ENCODE data around the gene OLA1. TPM values are rescaled to one million over a fixed set of nuclear protein-coding genes. Genes with fewer than 3 reads are reported as not detected.

Gene OLA1
- total RNA-seq, 2 donors from 2014 or later = 75.6 to 92.8 TPM

GRCh38 chr2:174027956-174028355 is 220.4 kb downstream of the OLA1 start:
- Histone ChIP-seq H3K27me3 (no peaks in the 10 kb centered on the region), H3K9me3 (no peaks in the 10 kb centered on the region), H3K36me3 (no peaks in the 10 kb centered on the region), H3K4me1 (peaks cover 5% of the 10 kb centered on the region), H3K27ac (no peak overlapping the region), H3K4me3 (no peak overlapping the region), H3K9ac (ENCODE audit: low read depth in 2 of 2, low read length in 2 of 2) (no peak overlapping the region)
- intact Hi-C loops (cut with DNase I) = no loop called here
- no peak for TF ChIP-seq CTCF (IDR thresholded peaks at IDR 0.05)
- no peak for DNase-seq

GRCh38 chr2:174026122-174026845 is 222.0 kb downstream of the OLA1 start:
- H3K4me3 ChIP-seq = no peak overlapping the region
- no peak for TF ChIP-seq CTCF (IDR thresholded peaks at IDR 0.05)
- H3K9me3 ChIP-seq = no peaks in the 10 kb centered on the region
- intact Hi-C loops (cut with DNase I) = no loop called here
- DNase-seq = no peak
- H3K9ac ChIP-seq (ENCODE audit: low read depth in 2 of 2, low read length in 2 of 2) = no peak overlapping the region
- H3K4me1 ChIP-seq = peaks cover 5% of the 10 kb centered on the region
- no peaks in the 10 kb centered on the region for H3K36me3 ChIP-seq
- peak overlapping the region; percentile 75 for H3K27ac ChIP-seq
- H3K27me3 ChIP-seq = no peaks in the 10 kb centered on the region

GRCh38 chr2:174025271-174026121 is 222.8 kb downstream of the OLA1 start:
- H3K36me3 ChIP-seq = no peaks in the 10 kb centered on the region
- H3K4me3 ChIP-seq = no peak overlapping the region
- no peaks in the 10 kb centered on the region for H3K27me3 ChIP-seq
- DNase-seq = peak; percentile 62
- H3K27ac ChIP-seq = peak overlapping the region; percentile 75
- no peaks in the 10 kb centered on the region for H3K9me3 ChIP-seq
- H3K4me1 ChIP-seq = peaks cover 5% of the 10 kb centered on the region
- no peak for TF ChIP-seq CTCF (IDR thresholded peaks at IDR 0.05)
- intact Hi-C loops (cut with DNase I) = no loop called here
- peak overlapping the region in 1 of 2 donors; percentile 48 for H3K9ac ChIP-seq (ENCODE audit: low read depth in 2 of 2, low read length in 2 of 2)

- peak; percentile 62 for DNase-seq
- H3K4me1 ChIP-seq = peaks cover 5% of the 10 kb centered on the region
- H3K9me3 ChIP-seq = no peaks in the 10 kb centered on the region
- TF ChIP-seq CTCF (IDR thresholded peaks at IDR 0.05) = no peak
- no peak overlapping the region for H3K4me3 ChIP-seq
- H3K9ac ChIP-seq (ENCODE audit: low read depth in 2 of 2, low read length in 2 of 2) = peak overlapping the region in 1 of 2 donors; percentile 48
- peak overlapping the region; percentile 75 for H3K27ac ChIP-seq
- H3K36me3 ChIP-seq = no peaks in the 10 kb centered on the region
- intact Hi-C loops (cut with DNase I) = no loop called here
- H3K27me3 ChIP-seq = no peaks in the 10 kb centered on the region
Measured at GRCh38 chr2:174024524-174025270, 223.6 kb downstream of the OLA1 start.
